ENCODE data around the gene UBTD1. TPM values are rescaled to one million over a fixed set of nuclear protein-coding genes. Genes with fewer than 3 reads are reported as not detected.
"Not testable (repeated sequence)": the region's sequence is repeated elsewhere in the genome, so short reads cannot be mapped to it uniquely, and the experiment has no call there.

Gene UBTD1
- total and polyA plus RNA-seq, 2 donors: 3.5 to 23.6 TPM

- Histone ChIP-seq H3K27ac (ENCODE audit: low read depth) (no peak overlapping the region), H3K4me3 (ENCODE audit: low read depth, low read length) (no peak overlapping the region), H3K4me1 (ENCODE audit: insufficient read depth) (no peaks in the 10 kb centered on the region), H3K36me3 (ENCODE audit: insufficient read depth) (no peaks in the 10 kb centered on the region)
- WGBS: 96% methylated on average over 1 of the region's 1 CpG
- no peak for DNase-seq (ENCODE audit: extremely low spot score)
Observed at GRCh38 chr10:97525683-97526110, 27.0 kb downstream of the UBTD1 start.

GRCh38 chr10:97528876-97529275 is 30.2 kb downstream of the UBTD1 start:
- H3K36me3 ChIP-seq (ENCODE audit: insufficient read depth); H3K27ac ChIP-seq (ENCODE audit: low read depth); H3K4me3 ChIP-seq (ENCODE audit: low read depth, low read length); H3K4me1 ChIP-seq (ENCODE audit: insufficient read depth); DNase-seq (ENCODE audit: extremely low spot score): not testable (repeated sequence)
- WGBS: 97% methylated on average over 23 of the region's 29 CpGs

- no peak overlapping the region for H3K27ac ChIP-seq (ENCODE audit: low read depth)
- H3K4me3 ChIP-seq (ENCODE audit: low read depth, low read length): no peak overlapping the region
- no peaks in the 10 kb centered on the region for H3K36me3 ChIP-seq (ENCODE audit: insufficient read depth)
- DNase-seq (ENCODE audit: extremely low spot score): no peak
- H3K4me1 ChIP-seq (ENCODE audit: insufficient read depth): no peaks in the 10 kb centered on the region
- WGBS: 90% methylated on average over 14 of the region's 14 CpGs
Observed at GRCh38 chr10:97529685-97530465, 31.2 kb downstream of the UBTD1 start.

- no peak overlapping the region for H3K27ac ChIP-seq (ENCODE audit: low read depth)
- whole genome bisulfite sequencing: 86% methylated on average over 10 of the region's 10 CpGs
- no peak for DNase-seq (ENCODE audit: extremely low spot score)
- no peak overlapping the region for H3K4me3 ChIP-seq (ENCODE audit: low read depth, low read length)
- H3K36me3 ChIP-seq (ENCODE audit: insufficient read depth): no peaks in the 10 kb centered on the region
- no peaks in the 10 kb centered on the region for H3K4me1 ChIP-seq (ENCODE audit: insufficient read depth)
Observed at GRCh38 chr10:97531401-97531986, 32.8 kb downstream of the UBTD1 start.

GRCh38 chr10:97532935-97533671 is 34.4 kb downstream of the UBTD1 start:
- H3K4me1 ChIP-seq (ENCODE audit: insufficient read depth): no peaks in the 10 kb centered on the region
- no peak for DNase-seq (ENCODE audit: extremely low spot score)
- no peak overlapping the region for H3K4me3 ChIP-seq (ENCODE audit: low read depth, low read length)
- no peaks in the 10 kb centered on the region for H3K36me3 ChIP-seq (ENCODE audit: insufficient read depth)
- WGBS: 71% methylated on average over 12 of the region's 12 CpGs
- H3K27ac ChIP-seq (ENCODE audit: low read depth): no peak overlapping the region

- no peak overlapping the region for H3K27ac ChIP-seq (ENCODE audit: low read depth)
- H3K4me3 ChIP-seq (ENCODE audit: low read depth, low read length): no peak overlapping the region
- 88% methylated on average over 6 of the region's 6 CpGs for WGBS
- no peaks in the 10 kb centered on the region for H3K4me1 ChIP-seq (ENCODE audit: insufficient read depth)
- H3K36me3 ChIP-seq (ENCODE audit: insufficient read depth): no peaks in the 10 kb centered on the region
- DNase-seq (ENCODE audit: extremely low spot score): no peak
Observed at GRCh38 chr10:97533888-97534287, 35.2 kb downstream of the UBTD1 start.

- WGBS: 81% methylated on average over 6 of the region's 6 CpGs
- Histone ChIP-seq H3K4me1 (ENCODE audit: insufficient read depth) (no peaks in the 10 kb centered on the region), H3K4me3 (ENCODE audit: low read depth, low read length) (no peak overlapping the region), H3K27ac (ENCODE audit: low read depth) (no peak overlapping the region), H3K36me3 (ENCODE audit: insufficient read depth) (no peaks in the 10 kb centered on the region)
- DNase-seq (ENCODE audit: extremely low spot score): no peak
Observed at GRCh38 chr10:97534746-97535367, 36.1 kb downstream of the UBTD1 start.

GRCh38 chr10:97537186-97537869 is 38.6 kb downstream of the UBTD1 start:
- Histone ChIP-seq H3K4me3 (ENCODE audit: low read depth, low read length) (no peak overlapping the region), H3K27ac (ENCODE audit: low read depth) (no peak overlapping the region), H3K4me1 (ENCODE audit: insufficient read depth) (no peaks in the 10 kb centered on the region), H3K36me3 (ENCODE audit: insufficient read depth) (no peaks in the 10 kb centered on the region)
- DNase-seq (ENCODE audit: extremely low spot score): no peak
- 94% methylated on average over 5 of the region's 5 CpGs for WGBS

GRCh38 chr10:97538411-97538810 is 39.7 kb downstream of the UBTD1 start:
- H3K27ac ChIP-seq (ENCODE audit: low read depth): no peak overlapping the region
- H3K4me1 ChIP-seq (ENCODE audit: insufficient read depth): no peaks in the 10 kb centered on the region
- H3K4me3 ChIP-seq (ENCODE audit: low read depth, low read length): no peak overlapping the region
- 75% methylated on average over 4 of the region's 4 CpGs for WGBS
- DNase-seq (ENCODE audit: extremely low spot score): no peak
- H3K36me3 ChIP-seq (ENCODE audit: insufficient read depth): no peaks in the 10 kb centered on the region

GRCh38 chr10:97538839-97539238 is 40.1 kb downstream of the UBTD1 start:
- no peaks in the 10 kb centered on the region for H3K36me3 ChIP-seq (ENCODE audit: insufficient read depth)
- H3K27ac ChIP-seq (ENCODE audit: low read depth): no peak overlapping the region
- WGBS: 95% methylated on average over 4 of the region's 4 CpGs
- H3K4me1 ChIP-seq (ENCODE audit: insufficient read depth): no peaks in the 10 kb centered on the region
- DNase-seq (ENCODE audit: extremely low spot score): no peak
- no peak overlapping the region for H3K4me3 ChIP-seq (ENCODE audit: low read depth, low read length)

- 59% methylated on average over 6 of the region's 6 CpGs for WGBS
- DNase-seq (ENCODE audit: extremely low spot score): no peak
- Histone ChIP-seq H3K4me3 (ENCODE audit: low read depth, low read length) (no peak overlapping the region), H3K36me3 (ENCODE audit: insufficient read depth) (no peaks in the 10 kb centered on the region), H3K4me1 (ENCODE audit: insufficient read depth) (no peaks in the 10 kb centered on the region), H3K27ac (ENCODE audit: low read depth) (no peak overlapping the region)
Observed at GRCh38 chr10:97539523-97540200, 40.9 kb downstream of the UBTD1 start.

- Histone ChIP-seq H3K27ac (ENCODE audit: low read depth) (no peak overlapping the region), H3K4me1 (ENCODE audit: insufficient read depth) (no peaks in the 10 kb centered on the region), H3K36me3 (ENCODE audit: insufficient read depth) (no peaks in the 10 kb centered on the region), H3K4me3 (ENCODE audit: low read depth, low read length) (no peak overlapping the region)
- WGBS: 89% methylated on average over 14 of the region's 14 CpGs
- no peak for DNase-seq (ENCODE audit: extremely low spot score)
Observed at GRCh38 chr10:97540669-97541500, 42.2 kb downstream of the UBTD1 start.

All from urinary bladder (tissue), 4 donors.